ENCODE data around the gene TMEM225.

TMEM225 gene

DNA sequence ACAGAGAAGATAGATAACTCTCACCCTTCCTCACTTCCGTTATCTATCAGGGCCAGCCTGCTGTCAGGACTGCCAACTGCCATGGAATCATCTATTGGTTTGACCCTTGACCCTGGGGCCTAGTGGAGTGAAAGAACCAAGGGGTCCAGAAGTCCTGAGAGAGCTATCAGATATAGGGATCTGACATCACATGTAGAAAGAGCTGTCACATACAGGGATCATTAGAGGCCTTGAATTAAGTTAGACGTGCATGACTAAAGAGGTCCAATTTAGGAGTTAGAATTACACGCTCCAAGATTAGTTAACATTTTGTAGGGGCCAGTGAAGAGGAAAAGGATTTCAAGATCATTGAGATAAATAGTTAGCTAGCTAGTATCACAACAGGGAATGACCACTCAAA lies at the start of gene TMEM225:
Gene TMEM225, minus strand, starts transcription at position 101 of the 400 bp plus-strand sequence. CDS start 245 bp downstream, outside the sequence.
- DNase-seq (ENCODE audit: extremely low read depth, low read depth), result no peak
- no peak for TF ChIP-seq CTCF (IDR thresholded peaks at IDR 0.05; ENCODE audit: low read depth, low read length, missing control alignments)

GRCh38 chr11:123924027-123924426 lies 38.6 kb upstream of the TMEM225 start:
- no peak for TF ChIP-seq CTCF (IDR thresholded peaks at IDR 0.05; ENCODE audit: low read depth, low read length, missing control alignments)
- DNase-seq (ENCODE audit: extremely low read depth, low read depth), result no peak
- no peak overlapping the region for H3K4me3 ChIP-seq (replicated peaks; ENCODE audit: low read depth, low read length)

More for the DNA sequence above, at the start of gene TMEM225:
- no peak within 1 kb of the TSS for H3K4me3 ChIP-seq (replicated peaks; ENCODE audit: low read depth, low read length)

DNA sequence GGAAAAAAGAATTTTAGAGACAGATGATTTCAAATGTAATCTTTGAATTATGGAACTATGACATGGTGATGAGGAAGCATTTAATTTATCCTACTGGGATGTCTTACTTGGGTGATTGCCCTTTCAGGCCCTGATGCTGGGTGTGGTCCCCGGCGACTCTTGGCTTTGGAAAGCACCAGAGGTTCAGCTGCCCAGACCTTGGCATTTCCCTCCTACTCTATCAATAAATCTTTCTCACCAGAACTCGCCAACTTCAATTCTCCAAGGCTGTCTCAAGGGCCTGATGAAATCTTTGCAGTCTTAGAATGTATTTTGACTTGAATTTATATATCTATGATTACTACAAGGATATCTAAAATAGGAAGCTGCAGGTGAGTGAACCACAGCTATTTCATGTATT lies 35.5 kb upstream of the TMEM225 start:
- DNase-seq (ENCODE audit: extremely low read depth, low read depth), result no peak
- TF ChIP-seq CTCF (IDR thresholded peaks at IDR 0.05; ENCODE audit: low read depth, low read length, missing control alignments), result no peak
- no peak overlapping the region for H3K4me3 ChIP-seq (replicated peaks; ENCODE audit: low read depth, low read length)

- DNase-seq (ENCODE audit: extremely low read depth, low read depth), result no peak
- no peak overlapping the region for H3K4me3 ChIP-seq (replicated peaks; ENCODE audit: low read depth, low read length)
- TF ChIP-seq CTCF (IDR thresholded peaks at IDR 0.05; ENCODE audit: low read depth, low read length, missing control alignments), result no peak
These were observed 20.4 kb upstream of the TMEM225 start for GRCh38 chr11:123905826-123906225.

DNA sequence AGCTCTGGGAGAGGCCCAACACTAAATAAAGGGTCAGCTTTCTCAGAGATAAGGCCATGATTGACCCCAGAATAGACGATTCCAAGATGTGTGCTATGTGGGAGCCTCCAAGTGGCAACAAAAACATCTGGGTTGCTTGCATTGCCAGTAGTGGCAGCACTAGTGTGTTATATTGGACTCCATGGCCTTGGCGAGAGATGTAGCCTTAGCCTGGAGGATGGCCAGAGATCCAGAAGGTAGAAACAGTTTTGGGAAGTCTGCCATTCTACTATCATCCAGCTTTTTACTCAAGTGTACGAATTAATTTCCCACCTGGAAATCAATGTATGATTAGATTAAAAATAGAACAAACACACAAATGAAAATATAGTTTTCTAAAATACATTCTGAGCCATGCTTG lies 19.5 kb upstream of the TMEM225 start:
- no peak for TF ChIP-seq CTCF (IDR thresholded peaks at IDR 0.05; ENCODE audit: low read depth, low read length, missing control alignments)
- no peak overlapping the region for H3K4me3 ChIP-seq (replicated peaks; ENCODE audit: low read depth, low read length)
- DNase-seq (ENCODE audit: extremely low read depth, low read depth), result no peak

DNA sequence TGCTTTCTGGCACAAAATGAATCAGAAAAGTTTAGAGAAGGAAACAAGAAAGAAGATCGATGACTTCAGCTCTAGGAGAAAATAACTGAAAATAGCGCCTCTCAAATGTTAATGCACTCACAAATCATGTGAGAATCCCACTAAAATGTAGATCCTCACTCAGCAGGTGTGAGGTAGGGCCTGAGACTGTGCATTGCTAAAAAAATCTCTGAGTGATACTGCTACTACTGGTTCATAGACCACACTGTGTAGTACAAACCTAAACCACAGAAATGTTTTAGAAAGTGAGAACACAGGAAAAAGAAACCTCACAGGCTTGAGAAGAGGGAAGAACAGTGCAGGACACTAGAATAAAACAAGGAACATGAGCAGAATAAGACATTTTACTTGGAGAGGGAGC lies 18.5 kb upstream of the TMEM225 start:
- H3K4me3 ChIP-seq (replicated peaks; ENCODE audit: low read depth, low read length), result no peak overlapping the region
- no peak for TF ChIP-seq CTCF (IDR thresholded peaks at IDR 0.05; ENCODE audit: low read depth, low read length, missing control alignments)
- DNase-seq (ENCODE audit: extremely low read depth, low read depth), result no peak

- no peak for DNase-seq (ENCODE audit: extremely low read depth, low read depth)
- TF ChIP-seq CTCF (IDR thresholded peaks at IDR 0.05; ENCODE audit: low read depth, low read length, missing control alignments), result no peak
- no peak within 1 kb of the TSS for H3K4me3 ChIP-seq (replicated peaks; ENCODE audit: low read depth, low read length)
These were observed 16.4 kb upstream of the TMEM225 start, which contains the start of gene OR8D4 for GRCh38 chr11:123901867-123902266. OR8D4 (plus strand) TSS chr11:123902167; CDS start chr11:123906432, 4,265 bp downstream.

Data from HFF-Myc (cell line).